ENCODE data around the gene CFAP74.
A peak's percentile ranks its signal among the peaks of the same experiment; 100 is the strongest.

CFAP74 gene

GRCh38 chr1:1900883-1901640 is 102.5 kb downstream of the CFAP74 start:
- no peaks in the 10 kb centered on the region for H3K27me3 ChIP-seq (ENCODE audit: insufficient read depth, low read length)

GRCh38 chr1:1899967-1900327 is 103.6 kb downstream of the CFAP74 start:
- no peak overlapping the region for H2AFZ ChIP-seq (ENCODE audit: insufficient read depth, low read length, poor library complexity)
- H2BK12ac ChIP-seq (ENCODE audit: low read length): no peak overlapping the region
- H3K18ac ChIP-seq (ENCODE audit: low read length): no peak overlapping the region
- H3K79me2 ChIP-seq (ENCODE audit: control insufficient read depth, insufficient read depth, low read length, poor library complexity): no peaks in the 10 kb centered on the region
- no peaks in the 10 kb centered on the region for H3K79me1 ChIP-seq (ENCODE audit: low read length)
- no CpG with 5 or more reads among the region's 9 CpGs for WGBS (ENCODE audit: extremely low coverage, insufficient coverage, insufficient read length)
- no peak overlapping the region for H2BK120ac ChIP-seq (ENCODE audit: insufficient read depth, low read length, poor library complexity)
- no peak overlapping the region for H3K9ac ChIP-seq (ENCODE audit: low read length)
- DNase-seq: no peak
- H2AK5ac ChIP-seq (ENCODE audit: low read length): no peak overlapping the region
- H3K14ac ChIP-seq (ENCODE audit: low read length): no peak overlapping the region
- H2BK5ac ChIP-seq (ENCODE audit: low read depth, low read length, poor library complexity): no peak overlapping the region
- H3K4me1 ChIP-seq (ENCODE audit: control insufficient read depth in 1 of 2, insufficient read depth in 2 of 2, low read length in 2 of 2): peaks cover 0 to 2% of the 10 kb centered on the region in 2 experiments
- H3K23ac ChIP-seq (ENCODE audit: low read length): no peak overlapping the region
- no peak overlapping the region for H4K8ac ChIP-seq (ENCODE audit: low read depth, low read length)
- H3K9me3 ChIP-seq (ENCODE audit: insufficient read depth, low read depth, low read length): peaks cover 6% of the 10 kb centered on the region
- no peak overlapping the region for H4K12ac ChIP-seq (ENCODE audit: low read depth, low read length)
- no peak overlapping the region for H3K27ac ChIP-seq (ENCODE audit: low read depth, low read length)
- no peaks in the 10 kb centered on the region for H3K27me3 ChIP-seq (ENCODE audit: insufficient read depth, low read length)
- no peak overlapping the region for H4K91ac ChIP-seq (ENCODE audit: low read depth, low read length)
- H3K4me3 ChIP-seq (ENCODE audit: low read depth, low read length): no peak overlapping the region
- H3K4ac ChIP-seq (ENCODE audit: low read depth, low read length): no peak overlapping the region
- H3K4me2 ChIP-seq (ENCODE audit: low read length): no peak overlapping the region
- H3K36me3 ChIP-seq (ENCODE audit: control insufficient read depth in 1 of 2, insufficient read depth in 2 of 2, low read length in 2 of 2): no peaks in the 10 kb centered on the region

More at GRCh38 chr1:1900883-1901640, 102.5 kb downstream of the CFAP74 start:
- Histone ChIP-seq H4K8ac (ENCODE audit: low read depth, low read length) (no peak overlapping the region), H3K4me1 (ENCODE audit: control insufficient read depth in 1 of 2, insufficient read depth in 2 of 2, low read length in 2 of 2) (peaks cover 0 to 2% of the 10 kb centered on the region in 2 experiments), H2AFZ (ENCODE audit: insufficient read depth, low read length, poor library complexity) (no peak overlapping the region), H2BK12ac (ENCODE audit: low read length) (no peak overlapping the region), H4K91ac (ENCODE audit: low read depth, low read length) (no peak overlapping the region), H2AK5ac (ENCODE audit: low read length) (no peak overlapping the region), H3K18ac (ENCODE audit: low read length) (no peak overlapping the region), H2BK120ac (ENCODE audit: insufficient read depth, low read length, poor library complexity) (no peak overlapping the region), H3K79me2 (ENCODE audit: control insufficient read depth, insufficient read depth, low read length, poor library complexity) (no peaks in the 10 kb centered on the region), H3K23ac (ENCODE audit: low read length) (no peak overlapping the region), H3K9me3 (ENCODE audit: insufficient read depth, low read depth, low read length) (peaks cover 6% of the 10 kb centered on the region), H3K4me3 (ENCODE audit: low read depth, low read length) (no peak overlapping the region), H3K36me3 (ENCODE audit: control insufficient read depth in 1 of 2, insufficient read depth in 2 of 2, low read length in 2 of 2) (no peaks in the 10 kb centered on the region), H3K14ac (ENCODE audit: low read length) (no peak overlapping the region), H2BK5ac (ENCODE audit: low read depth, low read length, poor library complexity) (no peak overlapping the region), H3K4ac (ENCODE audit: low read depth, low read length) (no peak overlapping the region), H3K27ac (ENCODE audit: low read depth, low read length) (no peak overlapping the region), H4K12ac (ENCODE audit: low read depth, low read length) (no peak overlapping the region), H3K79me1 (ENCODE audit: low read length) (no peaks in the 10 kb centered on the region), H3K9ac (ENCODE audit: low read length) (no peak overlapping the region), H3K4me2 (ENCODE audit: low read length) (no peak overlapping the region)
- no peak for DNase-seq
- no CpG with 5 or more reads among the region's 14 CpGs for WGBS (ENCODE audit: extremely low coverage, insufficient coverage, insufficient read length)

GRCh38 chr1:1899266-1899966 is 104.2 kb downstream of the CFAP74 start:
- no peak overlapping the region for H2AK5ac ChIP-seq (ENCODE audit: low read length)
- H3K4me1 ChIP-seq (ENCODE audit: control insufficient read depth in 1 of 2, insufficient read depth in 2 of 2, low read length in 2 of 2): peaks cover 2 to 4% of the 10 kb centered on the region in 2 experiments
- no peak overlapping the region for H3K14ac ChIP-seq (ENCODE audit: low read length)
- no peak for DNase-seq
- H3K23ac ChIP-seq (ENCODE audit: low read length): no peak overlapping the region
- no CpG with 5 or more reads among the region's 16 CpGs for WGBS (ENCODE audit: extremely low coverage, insufficient coverage, insufficient read length)
- H3K27ac ChIP-seq (ENCODE audit: low read depth, low read length): no peak overlapping the region
- H3K9ac ChIP-seq (ENCODE audit: low read length): no peak overlapping the region
- H3K36me3 ChIP-seq (ENCODE audit: control insufficient read depth in 1 of 2, insufficient read depth in 2 of 2, low read length in 2 of 2): no peaks in the 10 kb centered on the region
- H2BK5ac ChIP-seq (ENCODE audit: low read depth, low read length, poor library complexity): no peak overlapping the region
- no peak overlapping the region for H4K8ac ChIP-seq (ENCODE audit: low read depth, low read length)
- peaks cover 6% of the 10 kb centered on the region for H3K9me3 ChIP-seq (ENCODE audit: insufficient read depth, low read depth, low read length)
- H2BK12ac ChIP-seq (ENCODE audit: low read length): no peak overlapping the region
- no peak overlapping the region for H3K4me3 ChIP-seq (ENCODE audit: low read depth, low read length)
- no peak overlapping the region for H4K91ac ChIP-seq (ENCODE audit: low read depth, low read length)
- H3K18ac ChIP-seq (ENCODE audit: low read length): no peak overlapping the region
- H3K79me2 ChIP-seq (ENCODE audit: control insufficient read depth, insufficient read depth, low read length, poor library complexity): no peaks in the 10 kb centered on the region
- no peak overlapping the region for H3K4me2 ChIP-seq (ENCODE audit: low read length)
- no peaks in the 10 kb centered on the region for H3K79me1 ChIP-seq (ENCODE audit: low read length)
- no peak overlapping the region for H2BK120ac ChIP-seq (ENCODE audit: insufficient read depth, low read length, poor library complexity)
- H3K4ac ChIP-seq (ENCODE audit: low read depth, low read length): no peak overlapping the region
- no peak overlapping the region for H4K12ac ChIP-seq (ENCODE audit: low read depth, low read length)
- no peaks in the 10 kb centered on the region for H3K27me3 ChIP-seq (ENCODE audit: insufficient read depth, low read length)
- no peak overlapping the region for H2AFZ ChIP-seq (ENCODE audit: insufficient read depth, low read length, poor library complexity)

- H3K4ac ChIP-seq (ENCODE audit: low read depth, low read length): no peak overlapping the region
- no peak overlapping the region for H3K27ac ChIP-seq (ENCODE audit: low read depth, low read length)
- peaks cover 6% of the 10 kb centered on the region for H3K9me3 ChIP-seq (ENCODE audit: insufficient read depth, low read depth, low read length)
- no peak overlapping the region for H4K12ac ChIP-seq (ENCODE audit: low read depth, low read length)
- peak overlapping the region; percentile 60 for H3K23ac ChIP-seq (ENCODE audit: low read length)
- H3K18ac ChIP-seq (ENCODE audit: low read length): no peak overlapping the region
- peak overlapping the region; percentile 20 for H3K4me3 ChIP-seq (ENCODE audit: low read depth, low read length)
- no peak overlapping the region for H2AFZ ChIP-seq (ENCODE audit: insufficient read depth, low read length, poor library complexity)
- no peak overlapping the region for H2AK5ac ChIP-seq (ENCODE audit: low read length)
- H3K36me3 ChIP-seq (ENCODE audit: control insufficient read depth in 1 of 2, insufficient read depth in 2 of 2, low read length in 2 of 2): no peaks in the 10 kb centered on the region
- no peaks in the 10 kb centered on the region for H3K79me2 ChIP-seq (ENCODE audit: control insufficient read depth, insufficient read depth, low read length, poor library complexity)
- no CpG with 5 or more reads among the region's 6 CpGs for WGBS (ENCODE audit: extremely low coverage, insufficient coverage, insufficient read length)
- no peak overlapping the region for H3K14ac ChIP-seq (ENCODE audit: low read length)
- peaks cover 2 to 10% of the 10 kb centered on the region in 2 experiments for H3K4me1 ChIP-seq (ENCODE audit: control insufficient read depth in 1 of 2, insufficient read depth in 2 of 2, low read length in 2 of 2)
- no peaks in the 10 kb centered on the region for H3K27me3 ChIP-seq (ENCODE audit: insufficient read depth, low read length)
- H2BK120ac ChIP-seq (ENCODE audit: insufficient read depth, low read length, poor library complexity): no peak overlapping the region
- H3K4me2 ChIP-seq (ENCODE audit: low read length): no peak overlapping the region
- H4K91ac ChIP-seq (ENCODE audit: low read depth, low read length): no peak overlapping the region
- H3K79me1 ChIP-seq (ENCODE audit: low read length): no peaks in the 10 kb centered on the region
- no peak overlapping the region for H4K8ac ChIP-seq (ENCODE audit: low read depth, low read length)
- DNase-seq: no peak
- no peak overlapping the region for H2BK5ac ChIP-seq (ENCODE audit: low read depth, low read length, poor library complexity)
- H3K9ac ChIP-seq (ENCODE audit: low read length): no peak overlapping the region
- no peak overlapping the region for H2BK12ac ChIP-seq (ENCODE audit: low read length)
These were observed 105.2 kb downstream of the CFAP74 start for GRCh38 chr1:1898246-1898933.

Measured in trophoblast cell (in vitro differentiated cells and primary cell).